Esophagus (tissue), 2 donors: ENCODE measurements around the gene CHMP4B. TPM values are rescaled to one million over a fixed set of nuclear protein-coding genes. Genes with fewer than 3 reads are reported as not detected.
"Not testable (repeated sequence)": the region's sequence is repeated elsewhere in the genome, so short reads cannot be mapped to it uniquely, and the experiment has no call there.

Source experiments
- H3K27ac ChIP-seq, 2 donors: one replicate each; pipeline ENCODE4 v1.5.1; 2013; ENCODE audit warnings: low read depth in 2 of 2, mild to moderate bottlenecking in 2 of 2, inconsistent platforms in 1 of 2, low read length in 1 of 2, moderate library complexity in 1 of 2
- H3K27me3 ChIP-seq, 2 donors: one replicate each; pipeline ENCODE4 v1.6.1; 2013; ENCODE audit warnings: low read length in 2 of 2, control low read depth in 1 of 2, mild to moderate bottlenecking in 1 of 2; ENCODE audit not compliant: insufficient read depth in 2 of 2, control insufficient read depth in 1 of 2
- H3K36me3 ChIP-seq, 2 donors: one replicate each; pipeline ENCODE4 v1.6.1; 2013; ENCODE audit warnings: low read length in 1 of 2; ENCODE audit not compliant: control insufficient read depth in 2 of 2, insufficient read depth in 2 of 2
- H3K4me1 ChIP-seq, 2 donors: one replicate each; pipeline ENCODE4 v1.6.1; 2013; ENCODE audit warnings: low read length in 1 of 2; ENCODE audit not compliant: control insufficient read depth in 2 of 2, insufficient read depth in 2 of 2
- H3K4me3 ChIP-seq, 2 donors: one replicate each; pipeline ENCODE4 v1.5.1; 2013; ENCODE audit warnings: low read length in 2 of 2, mild to moderate bottlenecking in 2 of 2, low read depth in 1 of 2, moderate library complexity in 1 of 2
- H3K9me3 ChIP-seq, 2 donors: one replicate each; pipeline ENCODE4 v1.6.1; 2013; ENCODE audit warnings: mild to moderate bottlenecking in 2 of 2, low read depth in 1 of 2, low read length in 1 of 2, moderate library complexity in 1 of 2; ENCODE audit not compliant: control insufficient read depth in 2 of 2, insufficient read depth in 1 of 2
- WGBS, 2 donors: extraction: QIAGEN DNeasy Blood & Tissue Kit; methylation state at CpG; one replicate each; pipeline ENCODE4 v1.1.7; 2013; 5-methylcytosine and 5-hydroxymethylcytosine counted together
- polyA plus RNA-seq, 2 donors: library from polyadenylated mRNA; stranded (reverse); fragments of 200-250 nt; gene quantifications; one replicate each; pipeline ENCODE4 v1.2.3, GENCODE V29; 2013
- donor health status: healthy with polysubstance abuse.
- donor health status: Bipolar disorder and iron deficiency.

The CHMP4B gene
- polyA plus RNA-seq, 2 donors, result 116 to 136 TPM

- H3K4me1 ChIP-seq, result peaks cover 0 to 17% of the 10 kb centered on the region in 2 donors
- 90 to 92% methylated on average over 12 of the region's 12 CpGs for WGBS, 2 donors
- H3K27ac ChIP-seq, result peak overlapping the region in 1 of 2 donors; percentile 26
- H3K4me3 ChIP-seq, result no peak overlapping the region
- H3K36me3 ChIP-seq, result peaks cover 0 to 6% of the 10 kb centered on the region in 2 donors
- no peaks in the 10 kb centered on the region for H3K9me3 ChIP-seq
- no peaks in the 10 kb centered on the region for H3K27me3 ChIP-seq
Measured at GRCh38 chr20:33788351-33789049, 22.6 kb upstream of the CHMP4B start.

- H3K9me3 ChIP-seq, result no peaks in the 10 kb centered on the region
- H3K36me3 ChIP-seq, result peaks cover 0 to 6% of the 10 kb centered on the region in 2 donors
- H3K4me3 ChIP-seq, result no peak overlapping the region
- H3K27ac ChIP-seq, result peak overlapping the region; percentile 94
- H3K4me1 ChIP-seq, result peaks cover 0 to 19% of the 10 kb centered on the region in 2 donors
- no peaks in the 10 kb centered on the region for H3K27me3 ChIP-seq
- WGBS, 2 donors, result 70 to 74% methylated on average over 11 of the region's 11 CpGs
Measured at GRCh38 chr20:33789109-33789857, 21.9 kb upstream of the CHMP4B start.

- H3K27me3 ChIP-seq, result no peaks in the 10 kb centered on the region
- WGBS, 2 donors, result 42 to 64% methylated on average over 5 of the region's 5 CpGs
- no peaks in the 10 kb centered on the region for H3K9me3 ChIP-seq
- no peak overlapping the region for H3K4me3 ChIP-seq
- peaks cover 0 to 6% of the 10 kb centered on the region in 2 donors for H3K36me3 ChIP-seq
- peaks cover 0 to 19% of the 10 kb centered on the region in 2 donors for H3K4me1 ChIP-seq
- peak overlapping the region; percentile 94 for H3K27ac ChIP-seq
Measured at GRCh38 chr20:33789858-33790182, 21.3 kb upstream of the CHMP4B start.

- WGBS, 2 donors, result 70% methylated on average over 11 of the region's 11 CpGs
- Histone ChIP-seq H3K4me1 (peaks cover 0 to 19% of the 10 kb centered on the region in 2 donors), H3K27ac (peak overlapping the region; percentile 94), H3K9me3 (no peaks in the 10 kb centered on the region), H3K4me3 (no peak overlapping the region), H3K27me3 (no peaks in the 10 kb centered on the region), H3K36me3 (peaks cover 0 to 6% of the 10 kb centered on the region in 2 donors)
Measured at GRCh38 chr20:33790566-33790965, 20.6 kb upstream of the CHMP4B start.

- H3K36me3 ChIP-seq, result peaks cover 0 to 6% of the 10 kb centered on the region in 2 donors
- H3K4me1 ChIP-seq, result peaks cover 0 to 19% of the 10 kb centered on the region in 2 donors
Measured at GRCh38 chr20:33791021-33791420, 20.1 kb upstream of the CHMP4B start.

GRCh38 chr20:33791540-33791939 is 19.6 kb upstream of the CHMP4B start:
- H3K27ac ChIP-seq, result no peak overlapping the region
- H3K27me3 ChIP-seq, result no peaks in the 10 kb centered on the region
- peaks cover 0 to 19% of the 10 kb centered on the region in 2 donors for H3K4me1 ChIP-seq
- peaks cover 0 to 6% of the 10 kb centered on the region in 2 donors for H3K36me3 ChIP-seq
- WGBS, 2 donors, result 87 to 90% methylated on average over 9 of the region's 9 CpGs
- no peaks in the 10 kb centered on the region for H3K9me3 ChIP-seq
- H3K4me3 ChIP-seq, result no peak overlapping the region

More at GRCh38 chr20:33791021-33791420, 20.1 kb upstream of the CHMP4B start:
- Histone ChIP-seq H3K4me3 (no peak overlapping the region), H3K27me3 (no peaks in the 10 kb centered on the region), H3K27ac (peak overlapping the region in 1 of 2 donors; percentile 94), H3K9me3 (no peaks in the 10 kb centered on the region)
- WGBS, 2 donors, result 96% methylated on average over 31 of the region's 31 CpGs

GRCh38 chr20:33791959-33792597 is 19.1 kb upstream of the CHMP4B start:
- Histone ChIP-seq H3K4me1 (peaks cover 2 to 19% of the 10 kb centered on the region in 2 donors), H3K36me3 (peaks cover 0 to 6% of the 10 kb centered on the region in 2 donors), H3K4me3 (no peak overlapping the region), H3K27ac (no peak overlapping the region), H3K27me3 (no peaks in the 10 kb centered on the region), H3K9me3 (no peaks in the 10 kb centered on the region)
- 60 to 66% methylated on average over 13 of the region's 13 CpGs for WGBS, 2 donors

- 54 to 65% methylated on average over 3 of the region's 3 CpGs for WGBS, 2 donors
- H3K36me3 ChIP-seq, H3K27me3 ChIP-seq, H3K4me3 ChIP-seq, H3K9me3 ChIP-seq: not testable (repeated sequence)
- Histone ChIP-seq H3K4me1 (peaks cover 2 to 19% of the 10 kb centered on the region in 2 donors), H3K27ac (peak overlapping the region in 1 of 2 donors; percentile 25)
Measured at GRCh38 chr20:33792598-33792989, 18.6 kb upstream of the CHMP4B start.

GRCh38 chr20:33793011-33793931 is 17.9 kb upstream of the CHMP4B start:
- no peak overlapping the region for H3K4me3 ChIP-seq
- peaks cover 2 to 19% of the 10 kb centered on the region in 2 donors for H3K4me1 ChIP-seq
- H3K36me3 ChIP-seq, result peaks cover 0 to 6% of the 10 kb centered on the region in 2 donors
- WGBS, 2 donors, result 64% methylated on average over 21 of the region's 21 CpGs
- H3K27ac ChIP-seq, result peak overlapping the region in 1 of 2 donors; percentile 25
- H3K9me3 ChIP-seq, result no peaks in the 10 kb centered on the region
- no peaks in the 10 kb centered on the region for H3K27me3 ChIP-seq
